Brain microvascular endothelial cell (primary cell): ENCODE results near the gene ZBTB7C.
A peak's percentile ranks its signal among the peaks of the same experiment; 100 is the strongest.

ENCODE experiments used
- DNase-seq: peaks from one replicate; pipeline ENCODE4 v3.0.0-alpha.2; 2020
- H3K27ac ChIP-seq: fragments of 250-450 bp; sonication (Bioruptor Pico); 2 replicates; pipeline ENCODE4 v1.5.1; 2020; ENCODE audit warnings: mild to moderate bottlenecking, moderate library complexity
- H3K27me3 ChIP-seq: fragments of 250-450 bp; sonication (Bioruptor Pico); replicated peaks from 2 replicates; pipeline ENCODE4 v1.5.1; 2020; ENCODE audit warnings: mild to moderate bottlenecking
- H3K36me3 ChIP-seq: fragments of 250-450 bp; sonication (Bioruptor Pico); replicated peaks from 2 replicates; pipeline ENCODE4 v1.5.1; 2020; ENCODE audit warnings: mild to moderate bottlenecking
- H3K4me3 ChIP-seq: 2 replicates; pipeline ENCODE4 v1.5.1; 2011; ENCODE audit warnings: low read depth, mild to moderate bottlenecking, control low read depth, low read length, moderate library complexity
- CTCF ChIP-seq: IDR thresholded peaks from 2 replicates; pipeline ENCODE4 v1.5.1; 2011; ENCODE audit warnings: low read depth, mild to moderate bottlenecking, moderate library complexity, low read length, control low read depth, inconsistent platforms; ENCODE audit errors: missing control alignments
- in situ Hi-C: cut with HindIII; loops from 2 replicates; pipeline ENCODE4 v1.10.0; 2017; ENCODE audit warnings: low sequenced_read_pairs, low pct_ligation_motif_present

ZBTB7C gene

GRCh38 chr18:48335829-48336228 is 73.4 kb downstream of the ZBTB7C start:
- DNase-seq: no peak
- Histone ChIP-seq H3K27me3 (no peaks in the 10 kb centered on the region), H3K27ac (no peak overlapping the region), H3K36me3 (no peaks in the 10 kb centered on the region), H3K4me3 (no peak overlapping the region)
- TF ChIP-seq CTCF: no peak
- in situ Hi-C loops: no loop called here

- Histone ChIP-seq H3K27ac (no peak overlapping the region), H3K36me3 (no peaks in the 10 kb centered on the region), H3K27me3 (no peaks in the 10 kb centered on the region), H3K4me3 (no peak overlapping the region)
- in situ Hi-C loops: no loop called here
- no peak for DNase-seq
- TF ChIP-seq CTCF: no peak
Measured at GRCh38 chr18:48334845-48335244, 74.3 kb downstream of the ZBTB7C start.

- Histone ChIP-seq H3K36me3 (no peaks in the 10 kb centered on the region), H3K27ac (no peak overlapping the region), H3K27me3 (no peaks in the 10 kb centered on the region), H3K4me3 (no peak overlapping the region)
- no peak for DNase-seq
- in situ Hi-C loops: no loop called here
- no peak for TF ChIP-seq CTCF
Measured at GRCh38 chr18:48333563-48333962, 75.6 kb downstream of the ZBTB7C start.

GRCh38 chr18:48330016-48330991 is 78.9 kb downstream of the ZBTB7C start:
- in situ Hi-C loops: no loop called here
- TF ChIP-seq CTCF: no peak
- Histone ChIP-seq H3K27ac (peak overlapping the region; percentile 59), H3K27me3 (no peaks in the 10 kb centered on the region), H3K4me3 (no peak overlapping the region), H3K36me3 (no peaks in the 10 kb centered on the region)
- peak; percentile 70 for DNase-seq

- peak; percentile 80 for DNase-seq
- no peaks in the 10 kb centered on the region for H3K27me3 ChIP-seq
- H3K36me3 ChIP-seq: no peaks in the 10 kb centered on the region
- peak overlapping the region; percentile 82 for H3K27ac ChIP-seq
- no peak for TF ChIP-seq CTCF
- in situ Hi-C loops: no loop called here
- H3K4me3 ChIP-seq: no peak overlapping the region
Measured at GRCh38 chr18:48328473-48329210, 80.5 kb downstream of the ZBTB7C start.
